PFSK-1 (cell line): Measurements from ENCODE around the gene SYF2.

ENCODE experiments used
- FOXP2 ChIP-seq: optimal IDR thresholded peaks from 2 replicates; pipeline ENCODE3; 2011; ENCODE audit warnings: borderline replicate concordance, control low read depth, inconsistent platforms; ENCODE audit not compliant: insufficient read depth; ENCODE audit errors: extremely low read length, extremely low read depth
- POLR2AphosphoS5 ChIP-seq: IDR thresholded peaks from 2 replicates; pipeline ENCODE4 v1.6.1; 2012; ENCODE audit warnings: low read depth, mild to moderate bottlenecking, control low read depth, low read length, moderate library complexity
- REST ChIP-seq, 2 experiments: IDR thresholded peaks; 2 replicates each; pipeline versions ENCODE4 v1.6.1 to v1.8.0; 2011 to 2012; ENCODE audit warnings: low read depth in 2 of 2, low read length in 2 of 2, control low read depth in 1 of 2, inconsistent platforms in 1 of 2, mild to moderate bottlenecking in 1 of 2, moderate library complexity in 1 of 2; ENCODE audit not compliant: insufficient read depth in 1 of 2
- SIN3A ChIP-seq: IDR thresholded peaks from 2 replicates; pipeline ENCODE4 v1.6.1; 2012; ENCODE audit warnings: mild to moderate bottlenecking, low read length, moderate library complexity, borderline replicate concordance; ENCODE audit not compliant: insufficient read depth
- TAF1 ChIP-seq: IDR thresholded peaks from 2 replicates; pipeline ENCODE4 v1.6.1; 2012; ENCODE audit warnings: low read length, control low read depth, borderline replicate concordance; ENCODE audit not compliant: insufficient read depth

Gene SYF2

GRCh38 chr1:25219661-25220251 is 12.5 kb downstream of the SYF2 start:
- TF ChIP-seq SIN3A (no peak), REST (IDR thresholded peaks at IDR 0.05; ENCODE audit: insufficient read depth in 1 of 2, low read depth in 2 of 2, low read length in 2 of 2) (no peak), TAF1 (no peak), FOXP2 (no peak), POLR2AphosphoS5 (no peak)

- TF ChIP-seq POLR2AphosphoS5 (no peak), REST (IDR thresholded peaks at IDR 0.05; ENCODE audit: insufficient read depth in 1 of 2, low read depth in 2 of 2, low read length in 2 of 2) (no peak), FOXP2 (no peak), SIN3A (no peak), TAF1 (no peak)
These were observed 14.6 kb downstream of the SYF2 start for GRCh38 chr1:25217598-25218232.

- TF ChIP-seq REST (IDR thresholded peaks at IDR 0.05; ENCODE audit: insufficient read depth in 1 of 2, low read depth in 2 of 2, low read length in 2 of 2) (no peak), SIN3A (no peak), POLR2AphosphoS5 (no peak), TAF1 (no peak), FOXP2 (no peak)
These were observed 15.3 kb downstream of the SYF2 start for GRCh38 chr1:25217015-25217414.

GRCh38 chr1:25216123-25216522 is 16.2 kb downstream of the SYF2 start:
- TF ChIP-seq POLR2AphosphoS5 (no peak), FOXP2 (no peak)

GRCh38 chr1:25212725-25213124 is 19.6 kb downstream of the SYF2 start:
- TF ChIP-seq REST (IDR thresholded peaks at IDR 0.05; ENCODE audit: insufficient read depth in 1 of 2, low read depth in 2 of 2, low read length in 2 of 2), result no peak
- no peak for TF ChIP-seq TAF1
- TF ChIP-seq FOXP2, result no peak
- no peak for TF ChIP-seq SIN3A
- no peak for TF ChIP-seq POLR2AphosphoS5
